ENCODE measurements around the gene BRD1. TPM values are rescaled to one million over a fixed set of nuclear protein-coding genes. Genes with fewer than 3 reads are reported as not detected.

Gene BRD1
- total RNA-seq, 4 donors from 2014 or later: 21.0 to 57.3 (median 33.8) TPM

DNA sequence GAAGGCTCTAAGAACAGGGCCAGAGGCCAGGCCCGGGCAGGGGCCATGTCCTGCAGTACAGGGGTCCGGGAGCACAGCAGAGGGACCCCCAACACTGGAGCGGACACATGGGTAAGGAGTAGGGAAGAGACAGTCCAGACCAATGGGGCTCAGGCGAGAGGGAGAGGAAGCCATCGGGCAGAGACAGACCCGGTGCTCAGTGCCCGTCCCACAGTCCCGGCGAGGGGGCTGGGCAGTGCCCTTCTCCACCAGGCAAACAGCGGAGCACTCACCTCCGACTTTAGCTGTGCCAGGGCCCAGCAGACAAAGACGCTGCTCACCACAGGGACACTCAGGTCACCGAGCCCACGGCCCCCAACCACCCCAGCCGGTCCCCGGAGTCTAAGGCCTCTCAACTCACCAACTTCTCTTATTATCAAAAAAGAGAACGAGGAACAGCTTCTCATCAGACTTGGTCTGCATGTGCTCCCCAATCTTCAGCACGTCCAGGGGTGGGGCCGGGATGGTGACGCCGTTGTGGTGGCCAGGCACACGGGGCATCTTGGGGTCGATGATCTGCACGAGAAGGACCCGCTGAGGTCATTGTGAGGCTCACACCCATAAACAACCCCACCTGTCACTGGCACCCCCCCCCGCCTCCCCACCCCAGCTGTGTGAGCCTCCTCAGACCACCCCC is 52.3 kb downstream of the BRD1 start:
- DNase-seq (ENCODE audit: low spot score): no peak
- TF ChIP-seq, protein P1, sequence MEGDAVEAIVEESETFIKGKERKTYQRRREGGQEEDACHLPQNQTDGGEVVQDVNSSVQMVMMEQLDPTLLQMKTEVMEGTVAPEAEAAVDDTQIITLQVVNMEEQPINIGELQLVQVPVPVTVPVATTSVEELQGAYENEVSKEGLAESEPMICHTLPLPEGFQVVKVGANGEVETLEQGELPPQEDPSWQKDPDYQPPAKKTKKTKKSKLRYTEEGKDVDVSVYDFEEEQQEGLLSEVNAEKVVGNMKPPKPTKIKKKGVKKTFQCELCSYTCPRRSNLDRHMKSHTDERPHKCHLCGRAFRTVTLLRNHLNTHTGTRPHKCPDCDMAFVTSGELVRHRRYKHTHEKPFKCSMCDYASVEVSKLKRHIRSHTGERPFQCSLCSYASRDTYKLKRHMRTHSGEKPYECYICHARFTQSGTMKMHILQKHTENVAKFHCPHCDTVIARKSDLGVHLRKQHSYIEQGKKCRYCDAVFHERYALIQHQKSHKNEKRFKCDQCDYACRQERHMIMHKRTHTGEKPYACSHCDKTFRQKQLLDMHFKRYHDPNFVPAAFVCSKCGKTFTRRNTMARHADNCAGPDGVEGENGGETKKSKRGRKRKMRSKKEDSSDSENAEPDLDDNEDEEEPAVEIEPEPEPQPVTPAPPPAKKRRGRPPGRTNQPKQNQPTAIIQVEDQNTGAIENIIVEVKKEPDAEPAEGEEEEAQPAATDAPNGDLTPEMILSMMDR (IDR thresholded peaks at IDR 0.05): no peak
- ATAC-seq (ENCODE audit: low FRiP score): no peak

DNA sequence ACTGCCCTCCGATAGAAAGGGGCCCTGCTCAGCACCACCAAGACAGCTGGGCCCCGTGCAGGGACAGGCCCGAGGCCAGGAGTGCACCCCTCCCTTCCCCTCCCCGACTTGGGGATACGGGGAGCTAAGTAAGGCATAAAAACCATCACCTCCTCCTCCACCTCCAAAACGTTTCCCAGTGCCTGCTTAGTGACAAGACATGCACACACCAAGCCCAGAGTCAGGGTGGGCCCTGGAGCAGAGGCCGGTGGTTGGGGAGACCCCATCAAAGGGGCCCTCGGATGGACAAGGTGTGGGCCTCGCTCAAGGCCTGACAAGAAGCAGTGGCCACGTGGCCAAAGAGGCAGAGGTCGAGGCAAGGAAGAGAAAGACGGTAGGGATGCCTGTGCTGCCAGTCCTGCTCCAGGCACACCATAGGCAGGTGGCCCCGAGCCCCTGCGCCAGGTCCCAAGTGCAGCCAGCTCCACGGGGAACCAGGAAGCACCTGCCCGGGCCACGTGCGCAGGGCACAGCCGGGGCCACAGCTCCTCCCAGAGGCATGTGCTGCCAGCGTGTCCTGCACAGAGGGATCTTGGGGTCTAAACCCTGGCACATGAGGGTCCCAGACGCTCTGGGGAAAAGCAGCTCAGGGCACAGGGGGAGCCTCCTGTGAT is 53.0 kb downstream of the BRD1 start:
- TF ChIP-seq, protein P1 (IDR thresholded peaks at IDR 0.05): no peak
- DNase-seq (ENCODE audit: low spot score): no peak
- ATAC-seq (ENCODE audit: low FRiP score): no peak

DNA sequence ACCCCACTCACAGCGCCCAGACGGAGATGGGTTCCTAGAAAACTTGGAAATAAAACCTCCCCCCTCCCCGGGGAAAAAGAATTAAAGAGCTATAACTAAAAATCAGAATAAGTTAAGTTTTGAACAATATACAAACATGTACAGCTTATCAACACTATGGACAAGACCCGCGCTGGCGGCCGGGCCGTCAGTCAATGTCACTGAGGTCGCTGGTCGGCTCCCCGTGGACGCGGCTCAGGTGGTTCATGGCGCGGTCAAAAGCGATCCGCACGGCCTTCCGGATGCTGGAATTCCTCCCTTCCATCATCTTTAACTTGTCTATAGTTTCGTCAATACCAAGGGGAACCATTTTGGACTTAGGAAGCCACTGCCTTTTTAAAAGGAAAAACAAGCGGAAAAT is 53.6 kb downstream of the BRD1 start:
- ATAC-seq (ENCODE audit: low FRiP score) (no peak), DNase-seq (ENCODE audit: low spot score) (no peak)
- TF ChIP-seq, protein P1 (IDR thresholded peaks at IDR 0.05): no peak

DNA sequence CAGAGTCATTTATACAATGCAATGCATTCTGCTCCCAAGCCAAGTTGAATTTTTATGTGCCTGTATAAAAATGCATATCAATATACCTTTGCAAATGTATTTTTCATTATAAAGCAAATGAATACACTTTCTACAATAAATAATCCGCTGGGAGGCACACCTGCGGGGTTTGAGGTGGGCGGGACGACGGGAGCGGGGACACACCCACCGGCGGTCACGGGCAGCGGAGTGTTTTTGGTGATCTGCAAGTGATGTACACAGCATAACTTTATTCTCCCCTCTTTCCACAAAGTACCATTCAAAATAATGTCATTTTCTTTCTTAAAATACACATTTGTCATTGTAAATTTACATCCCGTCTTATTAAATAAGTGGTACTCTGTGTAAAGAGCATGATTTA is 54.1 kb downstream of the BRD1 start:
- TF ChIP-seq, protein P1 (IDR thresholded peaks at IDR 0.05): no peak
- no peak for ATAC-seq (ENCODE audit: low FRiP score)
- no peak for DNase-seq (ENCODE audit: low spot score)

DNA sequence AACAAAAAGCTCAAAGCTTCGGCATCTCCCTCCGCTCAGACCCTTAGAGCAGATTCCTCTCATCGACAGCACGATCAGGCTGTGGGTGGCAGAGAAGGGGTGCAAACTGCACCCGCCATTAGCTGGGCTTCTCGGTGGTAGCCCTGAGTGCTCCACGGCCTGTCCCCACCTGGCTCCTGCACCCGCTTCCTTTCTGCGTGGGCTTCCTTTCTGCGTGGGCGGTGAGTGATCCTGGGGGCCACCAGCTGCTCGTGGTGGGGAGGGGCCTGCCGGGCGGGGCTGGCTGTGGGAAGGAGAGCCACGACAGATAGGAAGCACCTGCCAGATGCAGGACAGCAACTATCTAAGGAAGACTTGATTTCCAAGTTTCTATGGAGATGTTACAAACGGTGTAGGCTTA is 55.0 kb downstream of the BRD1 start:
- no peak for DNase-seq (ENCODE audit: low spot score)
- TF ChIP-seq, protein P1 (IDR thresholded peaks at IDR 0.05): no peak
- ATAC-seq (ENCODE audit: low FRiP score): no peak

DNA sequence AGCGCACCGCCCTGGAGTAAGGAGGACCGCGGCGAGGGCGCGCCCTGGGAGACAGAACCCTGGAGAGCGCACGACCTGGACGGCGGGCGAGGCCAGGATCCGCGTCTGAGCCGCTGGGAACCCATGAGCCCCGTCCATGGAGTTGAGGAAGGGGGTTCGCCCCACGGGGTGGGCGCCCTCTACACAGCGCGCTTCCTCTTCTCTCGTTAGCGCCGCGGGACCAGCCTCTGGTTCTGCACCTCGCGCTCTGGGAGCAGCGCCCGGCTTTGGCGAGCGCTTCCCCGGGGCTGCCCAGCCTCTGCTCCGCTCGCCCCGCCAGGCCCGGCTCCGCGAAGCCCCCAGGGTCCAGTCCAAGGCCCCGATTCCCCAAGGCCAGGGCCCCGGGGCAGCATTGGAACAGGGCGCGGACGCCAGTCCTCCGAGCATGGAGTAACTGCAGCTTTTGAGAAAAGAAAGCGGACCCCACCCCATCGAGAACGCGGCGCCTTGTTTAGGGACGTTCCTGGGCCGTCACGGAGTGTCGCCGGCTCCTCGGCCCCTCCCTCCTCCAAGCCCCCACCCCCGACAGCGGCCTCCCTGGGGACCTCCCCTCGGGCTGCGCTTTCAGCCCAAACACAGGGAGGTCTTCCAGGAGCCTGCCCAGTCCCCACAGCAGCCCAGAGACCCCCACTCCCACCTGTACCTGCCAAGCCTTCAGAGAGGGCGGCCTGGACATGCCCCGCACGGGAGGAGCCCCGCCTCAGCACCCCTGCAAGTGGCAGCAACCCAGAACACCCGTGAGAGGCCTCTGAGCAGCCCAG is 56.2 kb downstream of the BRD1 start:
- no peak for ATAC-seq (ENCODE audit: low FRiP score)
- DNase-seq (ENCODE audit: low spot score): no peak

More for the DNA sequence above, 56.2 kb downstream of the BRD1 start:
- TF ChIP-seq, protein P1 (IDR thresholded peaks at IDR 0.05): no peak

All from omental fat pad (tissue), 4 donors.